K562 (cell line): ENCODE results near the gene KLHDC7A.

ENCODE experiments used
- CTCF ChIP-seq, 3 experiments: IDR thresholded peaks in 2 of 3; conservative IDR thresholded peaks in 1 of 3; 2 replicates each; pipeline ENCODE4 v1.5.1; 2011 to 2012; ENCODE audit warnings: low read length in 3 of 3, mild to moderate bottlenecking in 3 of 3, control low read depth in 2 of 3, improper control_type of control experiment in 1 of 3, inconsistent platforms in 1 of 3, low read depth in 1 of 3, mixed read lengths in 1 of 3, moderate library complexity in 1 of 3; ENCODE audit not compliant: insufficient read depth in 2 of 3
- E4F1 ChIP-seq: fragments of 250-450 bp; sonication (Bioruptor Pico); IDR thresholded peaks from 2 replicates; pipeline ENCODE4 v1.5.0; 2021; ENCODE audit warnings: mild to moderate bottlenecking, borderline replicate concordance
- ELF4 ChIP-seq: fragments of 450-650 bp; formaldehyde crosslinking; IDR thresholded peaks from 2 replicates; pipeline ENCODE4 v1.4.0; 2022; ENCODE audit warnings: missing genetic modification characterization
- HBP1 ChIP-seq: fragments of 450-650 bp; formaldehyde crosslinking; IDR thresholded peaks from 2 replicates; pipeline ENCODE4 v1.4.0; 2022; ENCODE audit warnings: missing genetic modification characterization
- JUNB ChIP-seq: fragments of 450-650 bp; formaldehyde crosslinking; conservative IDR thresholded peaks from 2 replicates; pipeline ENCODE4 v1.4.0; 2020; ENCODE audit warnings: mild to moderate bottlenecking
- RFX5 ChIP-seq: IDR thresholded peaks from 2 replicates; pipeline ENCODE4 v1.6.1; 2011; ENCODE audit warnings: low read depth, mild to moderate bottlenecking, improper control_type of control experiment, low read length
- SP1 ChIP-seq: sonication (generic); formaldehyde crosslinking; IDR thresholded peaks from 2 replicates; pipeline ENCODE4 v1.8.1; 2022; ENCODE audit warnings: mild to moderate bottlenecking, missing genetic modification reagents
- TAF1 ChIP-seq: IDR thresholded peaks from 2 replicates; pipeline ENCODE4 v1.6.1; 2011; ENCODE audit warnings: mild to moderate bottlenecking, low read length, moderate library complexity; ENCODE audit not compliant: insufficient read depth, control insufficient read depth, severe bottlenecking; ENCODE audit errors: extremely low read depth
- YBX1 ChIP-seq: fragments of 450-650 bp; IDR thresholded peaks from 2 replicates; pipeline ENCODE4 v1.7.1; 2016; ENCODE audit warnings: mild to moderate bottlenecking
- ZFX ChIP-seq: sonication (generic); formaldehyde crosslinking; IDR thresholded peaks from 2 replicates; pipeline ENCODE4 v1.8.0; 2022; ENCODE audit warnings: mild to moderate bottlenecking, missing genetic modification reagents, moderate library complexity

GRCh38 chr1:18496497-18497235 is 15.9 kb downstream of the KLHDC7A start:
- TF ChIP-seq HBP1 (CRISPR knock-in tag) (no peak), CTCF (IDR thresholded peaks at IDR 0.05 in 2 of 3, conservative IDR thresholded peaks at IDR 0.05 in 1 of 3; ENCODE audit: insufficient read depth in 2 of 3, low read depth in 1 of 3, low read length in 3 of 3) (no peak), ELF4 (CRISPR knock-in tag) (no peak), JUNB (CRISPR knock-in tag) (no peak), SP1 (CRISPR knock-in tag) (no peak), E4F1 (CRISPR knock-in tag) (no peak), ZFX (CRISPR knock-in tag) (no peak), RFX5 (no peak), YBX1 (no peak), TAF1 (no peak)
